Gastroesophageal sphincter (tissue), 3 donors: ENCODE measurements around the gene REN.

ENCODE experiments used
- CTCF ChIP-seq, 4 experiments: fragments of 200-600 bp in 2 of 4; fragments of 450-650 bp in 2 of 4; sonication (generic) in 1 of 4; IDR thresholded peaks; one replicate each; pipeline ENCODE4 v1.5.1; 2017 to 2019; ENCODE audit warnings: antibody characterized with exemption in 4 of 4, mild to moderate bottlenecking in 2 of 4, moderate library complexity in 2 of 4
- EP300 ChIP-seq: sonication (generic); formaldehyde crosslinking; IDR thresholded peaks from one replicate; pipeline ENCODE4 v1.6.1; 2017; ENCODE audit warnings: antibody characterized with exemption, mild to moderate bottlenecking
- POLR2A ChIP-seq, 2 donors: fragments of 450-650 bp; IDR thresholded peaks; one replicate each; pipeline ENCODE4 v1.6.1; 2017; ENCODE audit warnings: antibody characterized with exemption in 2 of 2, mild to moderate bottlenecking in 2 of 2, moderate library complexity in 1 of 2

DNA sequence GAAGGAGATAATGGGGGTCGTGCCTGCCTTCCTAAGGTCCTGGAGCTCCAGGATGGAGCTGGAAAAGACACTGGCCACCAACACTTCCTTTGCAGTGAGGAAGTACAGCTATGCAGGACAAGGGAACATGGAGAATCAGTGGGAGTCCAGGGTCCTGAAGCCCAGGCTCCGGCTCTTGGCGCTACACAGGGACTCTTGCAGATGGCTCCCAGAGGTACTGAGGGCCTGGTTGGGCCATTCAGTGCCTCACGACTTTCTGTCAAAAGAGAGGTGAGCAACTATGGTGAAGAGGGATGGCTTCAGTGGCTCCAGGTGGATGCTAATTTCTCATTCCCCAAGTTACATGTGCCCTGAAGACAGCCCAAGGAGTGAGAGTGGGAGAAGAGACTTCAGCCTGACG lies 12.5 kb downstream of the REN start:
- TF ChIP-seq CTCF (IDR thresholded peaks at IDR 0.05) (no peak), EP300 (no peak), POLR2A (IDR thresholded peaks at IDR 0.05) (no peak)
